Measurements from ENCODE around the gene OR10T2.
"Not testable (repeated sequence)": the region's sequence is repeated elsewhere in the genome, so short reads cannot be mapped to it uniquely, and the experiment has no call there.

The OR10T2 gene, protein sequence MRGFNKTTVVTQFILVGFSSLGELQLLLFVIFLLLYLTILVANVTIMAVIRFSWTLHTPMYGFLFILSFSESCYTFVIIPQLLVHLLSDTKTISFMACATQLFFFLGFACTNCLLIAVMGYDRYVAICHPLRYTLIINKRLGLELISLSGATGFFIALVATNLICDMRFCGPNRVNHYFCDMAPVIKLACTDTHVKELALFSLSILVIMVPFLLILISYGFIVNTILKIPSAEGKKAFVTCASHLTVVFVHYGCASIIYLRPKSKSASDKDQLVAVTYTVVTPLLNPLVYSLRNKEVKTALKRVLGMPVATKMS

GRCh38 chr1:158398818-158399514 lies at the start of gene OR10T2:
OR10T2 (minus strand) TSS chr1:158399466; CDS start chr1:158399466, 0 bp downstream.
- no peak for DNase-seq

DNA sequence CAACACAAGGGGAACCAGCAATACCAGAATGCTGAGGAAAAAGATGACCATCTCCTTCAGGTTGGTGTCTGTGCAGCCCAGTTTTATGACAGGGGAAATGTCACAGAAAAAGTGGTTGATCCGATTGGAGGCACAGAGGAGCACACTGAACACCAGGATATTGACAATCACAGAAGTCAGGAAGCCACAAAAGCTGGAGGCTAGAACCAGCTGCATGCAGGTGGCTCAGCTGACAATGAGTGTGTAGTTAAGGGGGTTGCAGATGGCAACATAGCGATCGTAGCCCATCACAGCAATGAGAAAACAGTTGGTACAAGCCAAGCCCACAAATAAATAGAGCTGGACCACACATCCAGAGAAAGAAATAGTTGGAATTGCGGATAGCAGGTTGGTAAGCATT lies 46.1 kb upstream of the OR10T2 start:
- no peak for DNase-seq

DNA sequence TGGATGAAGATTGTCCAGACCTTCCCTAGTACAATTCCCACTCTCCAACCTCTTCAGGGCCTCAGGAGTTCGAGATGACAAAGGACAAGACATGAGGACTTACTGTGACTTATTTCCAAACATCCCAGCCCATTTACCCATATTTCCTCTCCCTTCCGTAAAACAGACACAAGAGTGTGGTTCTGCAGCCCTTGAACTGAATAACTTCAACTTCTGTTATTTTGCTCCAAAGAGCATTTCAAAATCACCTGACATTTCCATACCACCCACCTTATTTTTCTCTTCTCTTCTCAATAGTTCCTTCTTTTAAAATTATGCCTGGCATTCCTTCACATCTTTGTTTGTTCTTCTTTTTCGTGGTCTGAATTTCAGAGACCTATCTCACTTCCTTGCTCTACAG lies 35.5 kb upstream of the OR10T2 start:
- no peak for DNase-seq

GRCh38 chr1:158430163-158430562 lies 30.9 kb upstream of the OR10T2 start:
- not testable (repeated sequence) for DNase-seq

DNA sequence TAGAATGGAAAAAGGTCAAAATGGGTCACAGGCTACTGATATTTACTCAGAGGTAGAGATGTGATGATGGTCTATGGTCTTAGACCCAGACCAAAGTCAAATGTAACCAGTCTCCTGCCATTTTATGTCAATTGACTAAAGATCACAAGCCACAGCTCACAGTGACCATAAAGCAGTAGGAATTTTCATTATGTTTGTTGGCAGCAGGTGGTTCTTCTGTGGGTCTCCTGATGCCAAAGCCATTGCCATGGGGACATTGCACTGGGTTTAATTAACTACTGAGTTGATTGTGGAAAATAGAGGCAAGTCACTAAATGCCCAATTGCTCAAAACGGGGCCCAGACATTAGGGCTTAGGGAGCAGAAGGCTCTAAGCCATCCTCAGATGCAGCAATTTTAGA lies 26.9 kb upstream of the OR10T2 start, which contains the start of gene OR10K2:
Gene OR10K2 (minus strand): TSS at position 101 of the 400 bp plus-strand sequence. CDS start 5,371 bp downstream, outside the sequence.
- DNase-seq: no peak

- no peak for DNase-seq
Observed at GRCh38 chr1:158425027-158425426, 25.8 kb upstream of the OR10T2 start.

GRCh38 chr1:158422212-158422611 lies 22.9 kb upstream of the OR10T2 start:
- no peak for DNase-seq

GRCh38 chr1:158417586-158417985 lies 18.3 kb upstream of the OR10T2 start:
- DNase-seq: no peak

- no peak for DNase-seq
Observed at GRCh38 chr1:158414651-158415345, 15.5 kb upstream of the OR10T2 start.

- DNase-seq: no peak
Observed at GRCh38 chr1:158407092-158407491, 7.8 kb upstream of the OR10T2 start.

GRCh38 chr1:158400871-158401270 lies 1.6 kb upstream of the OR10T2 start:
- no peak for DNase-seq

- DNase-seq: no peak
Observed at GRCh38 chr1:158396646-158397045, 2.6 kb downstream of the OR10T2 start.

GRCh38 chr1:158393476-158393875 lies 5.8 kb downstream of the OR10T2 start:
- no peak for DNase-seq

DNA sequence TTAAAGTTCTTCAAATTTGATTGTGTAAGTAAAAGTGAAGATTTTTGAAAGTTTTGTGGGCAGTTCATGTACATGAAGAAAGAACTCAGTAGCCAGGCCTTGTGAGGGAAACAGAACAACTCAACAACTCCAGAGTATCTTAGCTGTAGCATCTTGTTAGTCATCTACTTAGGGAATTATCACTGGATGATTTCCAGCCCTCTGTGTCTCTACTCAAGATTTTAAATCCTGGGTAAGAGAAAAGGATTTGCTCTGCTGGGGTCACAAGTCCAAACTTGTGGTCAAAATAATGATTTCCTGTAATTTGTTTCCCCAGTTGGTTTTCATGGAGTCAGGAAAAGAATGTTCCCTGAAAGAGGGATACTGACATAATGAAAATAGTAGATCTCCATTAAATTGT lies 8.2 kb downstream of the OR10T2 start:
- DNase-seq: no peak

DNA sequence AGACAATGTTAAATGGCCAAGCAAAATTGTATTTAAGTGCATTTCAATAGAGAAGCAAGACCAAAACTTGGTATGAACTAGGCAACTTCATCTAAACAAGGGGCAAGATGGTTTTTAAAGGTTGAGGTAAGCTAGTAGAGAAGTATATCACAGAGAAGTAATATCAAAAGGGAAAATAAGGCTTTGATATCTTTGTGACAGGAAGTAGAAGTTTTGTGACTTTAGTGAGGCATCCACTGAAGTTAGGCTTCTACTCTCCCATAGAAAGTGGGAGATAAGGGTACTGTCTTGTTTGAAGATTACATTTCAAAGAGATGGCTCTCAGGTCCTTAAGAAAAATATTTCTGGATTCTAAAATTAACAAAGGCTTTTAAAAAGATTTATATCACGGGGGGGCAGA lies 8.9 kb downstream of the OR10T2 start:
- DNase-seq: no peak

GRCh38 chr1:158374860-158375259 lies 24.4 kb downstream of the OR10T2 start:
- DNase-seq: no peak

DNA sequence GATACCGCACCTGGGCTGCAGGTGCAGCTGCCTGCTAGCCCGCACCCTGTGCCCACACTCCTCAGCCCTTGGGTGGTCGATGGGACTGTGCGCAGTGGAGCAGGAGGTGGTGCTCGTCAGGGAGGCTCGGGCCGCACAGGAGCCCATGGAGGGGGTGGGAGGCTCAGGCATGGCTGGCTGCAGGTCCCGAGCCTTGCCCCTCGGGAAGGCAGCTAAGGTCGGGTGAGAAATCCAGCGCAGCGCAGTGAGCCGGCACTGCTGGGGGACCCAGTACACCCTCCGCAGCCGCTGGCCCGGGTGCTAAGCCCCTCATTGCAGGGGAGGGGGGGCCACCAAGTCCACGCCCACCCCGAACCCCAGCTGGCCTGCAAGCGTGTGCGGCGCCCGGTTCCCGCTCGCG lies 25.2 kb downstream of the OR10T2 start:
- not testable (repeated sequence) for DNase-seq

DNA sequence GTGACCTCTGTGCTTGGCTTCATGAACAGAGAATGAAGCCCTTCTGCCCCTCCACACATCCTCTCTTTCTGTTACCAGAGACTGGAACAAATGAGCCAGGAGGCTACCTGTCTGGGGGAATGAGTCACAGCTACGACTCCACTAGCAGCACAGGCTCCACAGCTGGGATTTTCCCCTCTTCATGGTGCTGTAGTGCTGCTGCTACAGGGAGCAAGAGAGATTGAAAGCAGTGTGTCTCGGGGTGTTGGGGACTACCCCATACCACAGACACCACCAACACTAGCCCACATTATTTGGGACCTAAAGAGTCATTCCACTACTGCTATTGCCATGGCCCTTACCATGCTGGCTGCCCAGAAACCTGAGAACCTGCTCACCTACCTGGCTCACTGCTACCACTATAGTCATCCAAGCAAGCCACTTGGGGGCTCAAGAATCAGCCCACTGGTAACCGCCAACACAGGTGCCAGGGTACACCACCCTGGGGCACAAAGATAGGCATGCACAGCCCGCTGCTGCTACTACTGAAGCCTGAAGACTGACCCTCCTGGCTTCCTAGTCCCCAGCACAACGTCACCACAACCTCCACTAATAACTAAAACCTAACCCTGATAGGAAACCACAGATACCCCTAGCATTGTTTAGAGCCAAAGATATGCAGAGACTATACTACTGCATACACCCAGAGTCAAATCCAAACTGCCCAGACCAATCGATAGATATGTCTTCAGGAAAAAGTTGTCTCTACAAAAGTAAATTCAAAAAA lies 27.9 kb downstream of the OR10T2 start:
- no peak for DNase-seq

DNA sequence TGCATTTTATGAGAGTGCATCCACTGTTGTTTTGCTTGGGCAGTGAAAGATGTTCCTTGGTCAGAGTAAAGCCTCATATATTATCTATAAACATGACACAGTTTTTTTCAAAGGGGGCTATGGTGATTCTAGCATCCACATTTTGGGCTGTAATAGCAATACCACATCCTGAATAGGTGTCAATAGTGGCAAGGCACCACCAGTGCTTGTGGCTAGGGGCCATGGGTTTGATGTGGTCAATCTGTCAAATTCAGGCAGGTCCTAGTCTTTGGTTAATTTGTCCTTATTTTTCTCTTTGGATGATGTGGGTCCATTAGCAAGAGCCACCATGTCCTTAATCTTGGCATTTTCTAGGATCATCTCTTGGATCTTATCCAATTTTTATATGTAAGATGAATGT lies 32.5 kb downstream of the OR10T2 start:
- DNase-seq: no peak

DNA sequence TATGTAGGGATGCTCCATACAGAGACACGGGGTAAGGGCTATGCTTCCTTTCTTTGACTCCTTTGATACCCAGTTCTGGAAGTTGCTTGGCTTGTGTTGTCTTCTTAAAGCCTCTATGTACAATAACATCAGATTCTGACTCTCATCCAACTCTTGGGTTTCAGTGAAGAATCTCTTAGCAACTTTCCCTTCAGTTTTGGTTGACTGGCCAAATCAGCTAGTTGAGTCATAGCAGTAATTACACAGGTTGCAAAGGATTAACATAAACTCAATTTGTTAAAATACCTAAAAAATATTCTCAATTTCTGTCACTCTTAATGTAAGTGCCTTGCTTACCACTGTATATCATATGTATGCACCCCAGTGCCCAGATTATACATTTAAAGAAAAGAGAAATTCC lies 36.3 kb downstream of the OR10T2 start:
- DNase-seq: no peak

- no peak for DNase-seq
Observed at GRCh38 chr1:158362482-158362881, 36.8 kb downstream of the OR10T2 start.

GRCh38 chr1:158357441-158357840 lies 41.8 kb downstream of the OR10T2 start:
- no peak for DNase-seq

- no peak for DNase-seq
Observed at GRCh38 chr1:158356616-158357015, 42.6 kb downstream of the OR10T2 start.
